Mucosa of gallbladder (tissue), 1 donor: ENCODE measurements around the gene SLC35F3. TPM values are rescaled to one million over a fixed set of nuclear protein-coding genes. Genes with fewer than 3 reads are reported as not detected.
"Not testable (repeated sequence)": the region's sequence is repeated elsewhere in the genome, so short reads cannot be mapped to it uniquely, and the experiment has no call there.

Experiments used
- DNase-seq: peaks from one replicate; pipeline ENCODE4 v3.0.0-alpha.2; 2020; ENCODE audit warnings: low spot score
- total RNA-seq: library from RNA; stranded (reverse); gene quantifications from one replicate; pipeline ENCODE4 v1.2.1, GENCODE V29; 2021
- donor health status: DM: no; HTN: no; CAD: no.

Gene SLC35F3
- total RNA-seq, 1 donor from 2014 or later = 0.12 TPM

DNA sequence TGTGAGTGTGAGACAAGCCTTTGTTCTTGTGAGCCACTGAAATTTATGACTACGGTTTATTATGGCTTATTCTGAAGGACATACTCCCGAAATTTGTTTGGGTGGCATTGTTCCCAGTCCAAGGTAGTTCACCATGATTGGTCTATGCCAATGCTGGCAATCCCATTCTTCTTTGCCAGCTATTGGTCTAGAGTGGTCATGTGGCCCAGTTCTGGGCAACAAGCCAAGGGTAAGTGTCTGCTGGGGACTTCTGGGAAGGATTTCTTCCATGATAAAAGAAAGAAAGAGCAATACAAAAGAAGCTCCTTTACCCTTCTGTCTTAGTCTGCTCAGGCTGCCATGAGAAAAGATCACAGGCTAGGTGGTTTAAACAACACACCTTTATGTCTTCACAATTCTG is 201.6 kb downstream of the SLC35F3 start:
- DNase-seq = no peak

DNA sequence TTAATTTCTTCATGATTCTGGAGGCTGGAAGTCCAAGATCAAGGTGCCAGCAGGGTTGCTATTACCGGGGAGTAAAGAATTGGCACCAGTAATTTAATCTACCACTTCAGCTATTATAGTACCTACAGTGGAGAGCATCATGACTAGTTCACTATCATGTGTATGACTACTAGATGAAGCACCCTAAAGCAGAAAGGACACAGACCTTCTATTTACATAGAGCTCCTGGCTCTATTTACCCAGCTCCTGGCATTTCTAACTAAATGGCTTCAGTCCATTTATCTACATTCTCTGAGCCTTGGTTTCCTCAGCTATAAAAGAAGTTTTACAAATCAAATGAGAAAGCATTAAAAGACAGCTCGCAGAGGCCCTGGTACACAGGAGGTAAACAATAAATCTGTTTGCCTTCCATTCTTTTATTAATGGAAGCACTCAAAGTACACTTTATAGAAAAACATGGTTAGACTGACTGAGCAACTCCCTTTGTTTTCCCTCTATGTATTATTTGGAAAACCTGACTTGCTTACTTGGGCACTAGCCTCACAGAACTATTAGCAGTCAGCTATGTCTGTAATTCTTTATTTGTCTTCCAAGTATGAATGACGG is 203.0 kb downstream of the SLC35F3 start:
- DNase-seq = no peak

DNA sequence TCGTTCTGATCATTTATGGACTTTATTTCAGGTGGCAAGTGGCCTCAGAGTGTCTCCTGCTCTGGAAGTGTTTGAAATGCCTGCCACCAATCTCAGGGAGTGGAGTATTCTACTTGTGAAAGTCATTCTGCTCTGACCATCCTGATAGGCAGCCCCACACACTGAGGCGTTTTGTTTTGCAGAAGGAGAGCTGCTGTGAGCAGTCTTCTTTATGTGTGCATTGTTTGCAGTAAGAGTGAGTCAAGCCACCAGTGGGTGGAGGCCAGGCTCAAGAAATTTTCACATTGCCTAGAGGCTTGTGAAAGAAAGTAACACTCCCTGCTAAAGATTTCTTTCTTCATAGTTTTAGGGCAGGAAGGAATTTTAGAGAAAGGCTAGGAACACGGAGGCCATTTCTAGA is 204.4 kb downstream of the SLC35F3 start:
- DNase-seq = no peak

DNA sequence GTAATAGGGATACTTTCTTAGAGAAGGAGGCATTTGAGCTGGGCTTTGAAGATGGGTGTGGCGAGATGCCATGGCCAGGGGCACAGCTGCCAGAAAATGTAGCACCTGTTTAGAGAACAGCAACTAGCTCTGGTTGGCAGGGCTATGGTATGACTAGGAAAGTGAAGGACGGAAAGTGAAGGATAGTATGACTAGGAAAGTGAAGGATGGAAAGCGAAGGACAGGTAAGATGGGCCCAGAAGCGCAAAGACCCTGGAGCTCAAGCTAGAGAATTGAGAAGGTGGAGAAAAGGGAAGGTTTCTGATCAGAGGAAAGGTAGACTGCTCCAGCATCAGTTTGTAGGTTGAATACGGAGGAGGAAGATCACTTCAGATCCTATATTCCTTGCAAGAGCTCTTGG is 205.4 kb downstream of the SLC35F3 start:
- no peak for DNase-seq

DNA sequence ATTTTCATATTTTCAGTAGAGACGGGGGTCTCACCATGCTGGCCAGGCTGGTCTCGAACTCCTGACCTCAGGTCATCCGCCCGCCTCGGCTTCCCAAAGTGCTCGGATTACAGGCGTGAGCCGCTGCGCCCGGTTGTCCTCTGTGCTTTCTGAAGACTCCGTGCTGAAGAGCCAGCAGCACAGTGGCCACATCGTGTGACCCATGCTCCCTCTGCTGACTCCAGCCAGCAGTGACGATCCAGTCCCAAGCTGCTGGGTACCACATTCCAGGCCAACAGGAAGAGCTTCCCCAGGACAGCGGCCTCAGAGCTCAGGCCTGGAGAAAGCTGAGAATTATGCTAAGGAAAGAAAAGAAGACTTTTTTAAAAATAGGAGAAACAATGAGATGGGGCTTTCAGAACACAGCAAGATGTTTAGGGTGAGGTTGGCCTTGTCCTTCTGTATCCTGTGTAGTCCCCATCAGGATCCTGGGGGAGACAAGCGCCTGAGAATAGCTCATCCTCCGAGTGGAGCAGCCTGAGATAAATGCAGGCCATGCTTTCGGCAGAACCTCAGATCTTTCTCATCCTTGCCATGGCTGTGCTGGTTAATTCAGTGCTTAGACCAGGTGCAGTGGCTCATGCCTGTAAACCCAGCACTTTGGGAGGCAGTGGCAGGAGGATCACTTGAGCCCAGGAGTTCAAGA is 207.1 kb downstream of the SLC35F3 start:
- peak; percentile 18 for DNase-seq

DNA sequence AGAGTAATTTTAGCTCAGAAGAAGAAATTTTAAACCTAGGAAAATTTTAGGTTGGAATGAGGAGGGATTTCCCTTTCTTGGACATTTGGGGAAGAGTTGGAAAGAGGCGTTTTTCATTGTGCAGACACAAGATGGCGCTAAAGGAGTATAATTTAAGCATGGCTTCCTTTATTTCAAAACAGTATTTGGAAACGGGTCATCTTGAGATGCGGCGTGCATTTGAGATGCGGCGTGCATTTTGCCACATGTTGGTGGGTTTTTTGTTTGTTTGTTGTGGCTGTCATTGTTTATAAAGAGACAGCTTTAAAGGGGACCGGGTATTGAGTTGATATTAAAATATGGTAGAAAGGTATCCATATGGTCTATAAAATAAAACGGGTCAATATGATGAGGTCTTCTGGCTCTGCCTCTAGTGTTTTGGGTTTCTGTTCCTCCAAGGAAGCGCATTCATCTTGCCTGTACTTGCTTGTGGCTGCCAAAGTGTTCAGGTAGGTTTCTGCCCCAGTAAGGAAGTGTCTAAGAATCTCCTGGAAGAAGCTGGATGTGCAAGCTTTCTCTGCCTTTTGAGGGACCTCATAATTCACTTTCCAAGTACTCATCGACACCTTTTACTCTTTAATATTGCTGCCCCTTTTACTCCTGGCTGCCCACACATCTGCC is 210.3 kb downstream of the SLC35F3 start:
- DNase-seq = peak; percentile 26

DNA sequence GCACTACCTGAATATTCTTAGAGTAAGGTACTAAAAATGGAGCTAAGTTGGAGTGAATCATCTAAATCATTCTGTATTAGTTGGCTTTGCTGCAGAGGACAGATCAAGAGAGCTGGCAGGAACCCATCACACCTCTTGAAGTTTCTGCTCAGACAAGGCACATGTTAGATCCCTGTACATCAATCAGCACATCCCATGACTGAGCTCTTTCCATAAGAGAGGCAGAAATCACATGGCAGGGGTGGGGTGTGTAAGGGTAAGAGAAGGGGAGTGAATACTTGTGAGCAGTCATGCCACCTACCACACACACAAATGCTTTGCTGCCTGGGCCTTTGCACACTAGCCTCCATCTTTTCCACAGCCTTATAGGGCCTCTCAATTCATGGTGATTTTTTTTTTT is 214.4 kb downstream of the SLC35F3 start:
- no peak for DNase-seq

DNA sequence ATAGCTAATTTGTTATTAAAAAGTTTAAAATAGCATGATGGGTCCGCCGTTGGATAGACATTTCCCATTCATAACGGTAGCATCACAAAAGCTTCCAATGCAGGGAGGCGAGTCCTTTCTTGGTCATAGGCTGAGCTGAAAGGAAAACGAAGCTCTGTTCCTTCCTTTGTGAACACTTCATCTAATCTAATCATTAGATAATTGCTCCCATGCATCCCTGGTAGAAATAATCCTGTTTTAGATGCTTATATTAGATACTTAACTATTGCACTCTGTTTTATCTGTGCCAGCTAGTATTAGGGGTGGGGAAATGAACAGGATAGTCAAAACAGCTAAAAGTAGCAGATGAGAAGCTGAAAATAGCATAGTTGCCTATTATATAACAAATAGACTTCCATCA is 215.0 kb downstream of the SLC35F3 start:
- DNase-seq = no peak

DNA sequence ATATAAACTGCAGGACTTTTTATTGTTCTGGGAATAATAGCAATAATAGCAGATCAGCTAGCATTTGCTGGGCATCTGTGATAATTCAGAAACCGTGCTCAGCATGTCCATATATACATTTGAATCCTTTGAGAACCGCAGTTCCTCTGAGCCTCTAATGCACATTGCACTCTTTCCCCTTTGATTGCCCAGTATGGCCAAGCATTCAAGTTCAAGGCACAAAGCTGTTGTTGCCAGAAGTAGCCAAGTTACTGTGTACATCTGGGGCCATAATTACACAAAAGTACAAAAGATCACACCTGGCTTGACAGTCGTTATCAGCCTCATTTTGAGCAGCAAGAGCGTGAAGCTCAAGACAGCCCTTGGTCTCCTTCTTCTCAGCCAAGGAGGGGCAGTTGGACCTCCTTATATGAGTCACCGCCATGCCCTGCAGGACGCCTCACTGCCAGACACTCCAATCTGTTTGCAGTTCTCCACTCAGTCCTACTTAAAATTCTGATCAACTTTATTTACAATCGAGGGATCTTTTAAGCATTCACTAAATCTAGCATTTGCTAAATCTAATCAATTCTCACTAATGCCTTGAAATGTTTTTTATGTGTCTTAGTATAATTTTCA is 216.0 kb downstream of the SLC35F3 start:
- DNase-seq = no peak

DNA sequence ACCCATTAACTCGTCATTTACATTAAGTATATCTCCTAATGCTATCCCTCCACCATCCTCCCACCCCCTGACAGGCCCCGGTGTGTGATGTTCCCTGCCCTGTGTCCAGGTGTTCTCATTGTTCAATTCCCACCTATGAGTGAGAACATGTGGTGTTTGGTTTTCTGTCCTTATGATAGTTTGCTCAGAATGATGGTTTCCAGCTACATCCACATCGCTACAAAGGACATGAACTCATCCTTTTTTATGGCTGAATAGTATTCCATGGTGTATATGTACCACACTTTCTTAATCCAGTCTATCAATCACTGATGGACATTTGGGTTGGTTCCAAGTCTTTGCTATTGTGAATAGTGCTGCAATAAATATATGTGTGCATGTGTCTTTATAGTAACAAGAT is 217.2 kb downstream of the SLC35F3 start:
- DNase-seq = not testable (repeated sequence)

DNA sequence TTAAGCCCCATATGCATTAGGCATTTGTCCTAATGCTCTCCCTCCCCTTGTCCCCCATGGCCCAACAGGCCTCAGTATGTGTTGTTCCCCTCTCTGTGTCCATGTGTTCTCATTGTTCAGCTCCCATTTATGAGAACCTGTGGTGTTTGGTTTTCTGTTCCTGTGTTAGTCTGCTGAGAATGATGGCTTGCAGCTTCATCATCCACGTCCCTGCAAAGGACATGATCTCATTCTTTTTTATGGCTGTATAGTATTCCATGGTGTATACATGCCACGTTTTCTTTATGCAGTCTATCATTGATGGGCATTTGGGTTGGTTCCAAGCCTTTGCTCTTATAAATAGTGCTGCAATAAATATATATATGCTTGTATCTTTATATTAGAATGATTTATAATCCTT is 218.1 kb downstream of the SLC35F3 start:
- not testable (repeated sequence) for DNase-seq

DNA sequence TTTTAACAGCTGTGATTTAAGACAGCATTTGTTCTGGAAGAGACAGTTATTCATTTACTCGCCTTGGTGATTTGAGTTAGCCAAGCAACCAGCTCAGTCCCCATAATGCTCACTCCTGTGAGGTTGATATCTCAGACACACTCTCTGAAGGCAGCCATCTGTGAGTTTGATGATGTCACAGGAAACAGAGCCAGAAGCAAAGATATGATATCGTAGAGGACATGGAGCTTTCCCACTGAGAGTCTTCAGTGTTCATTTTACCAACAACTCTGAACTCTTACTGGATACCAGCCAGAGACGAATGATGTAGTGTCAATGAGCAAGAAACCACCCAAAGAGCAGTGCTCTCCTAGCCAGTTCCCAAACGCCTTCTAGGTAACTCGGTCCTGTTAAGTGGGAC is 219.4 kb downstream of the SLC35F3 start:
- DNase-seq = no peak

DNA sequence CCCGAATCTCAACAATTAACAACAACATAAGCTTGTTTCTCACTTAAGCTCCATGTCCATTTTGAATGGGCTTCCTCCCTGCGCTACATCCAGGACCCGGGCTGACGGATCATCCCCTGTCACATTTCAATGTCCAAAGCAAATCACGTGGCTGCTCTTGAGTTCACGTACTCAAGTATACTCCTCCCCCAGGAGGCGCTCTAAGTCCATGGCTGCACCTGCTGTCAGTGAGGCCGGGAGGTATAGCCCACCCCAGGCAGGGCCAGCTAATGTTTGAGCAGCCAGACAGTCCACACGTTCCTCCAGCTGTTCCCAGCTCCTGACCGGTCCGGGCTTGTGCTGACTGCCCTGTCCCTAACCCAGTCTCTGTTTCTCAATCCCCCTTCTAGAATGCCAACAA is 220.8 kb downstream of the SLC35F3 start:
- no peak for DNase-seq

DNA sequence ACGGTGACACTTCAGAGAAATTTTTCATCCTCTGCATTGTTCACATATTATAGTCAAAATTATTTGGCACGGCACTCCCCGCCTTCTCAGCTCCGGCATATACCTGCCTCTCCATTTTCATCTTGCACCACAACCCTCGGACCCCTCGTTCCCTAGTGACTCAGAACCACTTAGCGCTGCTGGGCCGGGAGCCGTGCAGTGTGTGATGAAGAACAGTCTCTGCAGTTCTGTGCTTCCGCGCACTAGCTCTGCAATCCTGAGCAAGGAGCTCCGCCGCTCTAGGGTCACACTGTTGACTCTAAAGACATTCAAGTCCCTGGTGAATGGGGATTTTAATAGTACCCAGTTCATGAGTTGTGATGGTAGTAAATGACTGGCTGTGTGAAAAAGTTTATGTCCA is 221.2 kb downstream of the SLC35F3 start:
- no peak for DNase-seq

DNA sequence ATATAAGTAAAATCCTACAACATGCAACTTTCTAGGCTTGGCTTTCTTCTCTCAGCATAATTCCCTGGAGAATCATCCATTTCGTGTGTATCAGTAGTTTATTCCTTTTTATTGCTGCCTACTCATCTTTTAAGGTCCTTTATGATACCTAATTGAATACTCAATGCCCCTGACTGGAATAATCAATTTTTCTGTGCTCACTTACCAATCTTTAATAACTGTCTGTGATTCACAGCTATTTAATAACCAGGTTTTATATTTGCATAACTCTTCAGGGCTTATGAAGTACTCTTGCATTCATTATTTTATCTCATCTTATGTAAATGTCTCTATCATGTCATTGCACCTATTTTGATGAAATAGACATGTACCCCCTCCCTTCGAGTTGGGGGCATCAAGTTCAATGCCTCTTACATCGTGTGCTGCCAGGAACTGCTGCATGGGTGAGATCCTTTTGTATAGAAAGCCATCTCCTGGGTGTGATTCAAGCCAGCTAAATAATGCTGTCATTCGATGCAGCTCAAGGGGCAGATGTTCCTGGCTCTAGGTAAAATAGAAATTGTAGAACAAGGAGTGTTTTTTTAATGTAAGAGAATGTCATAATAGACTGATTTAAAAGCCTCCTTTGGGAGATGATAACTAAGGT is 222.7 kb downstream of the SLC35F3 start:
- no peak for DNase-seq

DNA sequence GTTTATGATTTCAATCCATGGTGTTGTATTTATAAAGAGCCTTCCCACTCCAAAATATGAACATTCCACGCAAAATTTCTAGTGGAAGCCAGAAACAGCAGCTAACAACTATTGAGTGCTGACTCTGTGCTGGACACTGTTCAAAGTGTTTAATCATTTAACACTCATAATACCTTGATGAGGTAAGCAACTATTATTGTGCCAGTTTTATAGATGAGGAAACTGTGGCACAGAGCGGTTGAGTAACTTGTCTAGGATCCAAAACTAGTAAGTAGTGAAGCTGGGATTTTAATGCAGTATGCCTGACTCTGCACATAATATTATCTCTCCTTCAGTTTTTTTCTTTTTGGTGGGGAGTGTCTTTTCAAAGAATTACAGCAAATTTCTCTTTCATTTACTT is 228.3 kb downstream of the SLC35F3 start:
- DNase-seq = no peak

DNA sequence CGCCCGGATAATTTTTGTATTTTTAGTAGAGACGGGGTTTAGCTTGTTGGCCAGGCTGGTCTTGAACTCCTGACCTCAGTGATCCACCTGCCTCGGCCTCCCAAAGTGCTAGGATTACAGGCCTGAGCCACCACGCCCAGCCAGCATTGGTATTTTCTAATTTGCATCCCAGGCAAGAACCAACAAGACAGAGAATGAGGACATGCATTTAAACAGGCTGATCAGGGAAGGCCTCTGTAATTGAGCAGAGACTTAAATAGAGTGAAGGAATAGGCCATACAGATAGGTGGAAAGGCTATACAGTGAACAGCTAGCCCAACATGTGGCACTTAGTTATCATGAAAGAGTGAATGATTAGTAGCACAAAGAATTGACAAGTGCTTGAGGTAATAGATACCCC is 230.4 kb downstream of the SLC35F3 start:
- DNase-seq = no peak

DNA sequence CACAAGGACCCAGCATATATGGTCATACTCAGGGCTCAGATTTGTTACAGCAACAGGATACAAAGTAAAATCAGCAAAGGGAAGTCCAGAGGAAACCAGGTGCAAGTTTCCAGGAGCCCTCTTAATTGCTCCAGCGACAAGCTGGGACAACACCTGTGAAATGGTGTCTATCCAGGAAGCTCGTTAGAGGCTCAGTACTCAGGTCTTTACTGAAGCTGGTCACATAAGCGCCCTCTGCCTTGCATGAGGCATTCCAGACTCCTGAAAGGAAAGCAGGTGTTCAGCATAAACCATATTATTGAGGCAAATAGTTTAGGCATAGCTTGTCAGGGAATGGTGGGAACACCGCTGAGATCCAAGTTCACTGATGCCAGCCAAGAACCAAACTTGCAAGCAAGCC is 231.0 kb downstream of the SLC35F3 start:
- no peak for DNase-seq

DNA sequence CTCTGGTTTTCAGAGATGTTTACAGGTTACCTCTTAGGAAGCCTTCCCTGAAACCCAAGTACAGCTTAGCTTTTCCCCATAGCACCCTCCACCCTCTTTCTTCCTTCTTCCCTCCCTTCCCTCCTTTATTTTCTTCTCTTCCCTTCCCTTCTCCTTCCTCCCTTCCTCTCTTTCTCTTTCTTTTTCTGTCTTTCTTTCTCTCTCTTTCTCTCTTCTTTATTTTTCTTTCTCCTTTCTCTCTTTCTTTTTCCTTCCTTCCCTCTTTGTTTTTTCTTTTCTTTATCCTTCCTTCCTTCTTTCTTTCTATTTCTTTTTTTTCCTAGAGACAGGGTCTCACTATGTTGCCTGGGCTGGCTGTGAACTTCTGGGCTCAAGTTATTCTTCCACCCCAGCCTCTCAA is 231.6 kb downstream of the SLC35F3 start:
- no peak for DNase-seq

DNA sequence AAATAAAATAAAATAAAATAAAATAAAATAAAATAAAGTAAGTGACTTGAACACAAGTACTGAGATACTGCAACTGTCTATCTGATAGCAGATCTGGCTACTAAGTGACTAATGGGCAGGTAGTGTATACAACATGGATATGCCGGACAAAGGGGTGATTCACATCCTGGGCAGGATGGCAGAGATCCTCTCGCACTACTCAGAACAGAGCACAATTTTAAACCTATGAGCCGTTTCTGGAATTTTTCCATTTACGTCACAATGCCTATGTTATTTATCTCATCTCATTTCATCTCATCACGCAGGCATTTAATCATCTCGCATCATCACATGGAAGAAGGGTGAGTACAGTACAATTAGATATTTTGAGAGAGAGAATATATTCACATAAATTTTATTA is 235.5 kb downstream of the SLC35F3 start:
- DNase-seq = no peak

DNA sequence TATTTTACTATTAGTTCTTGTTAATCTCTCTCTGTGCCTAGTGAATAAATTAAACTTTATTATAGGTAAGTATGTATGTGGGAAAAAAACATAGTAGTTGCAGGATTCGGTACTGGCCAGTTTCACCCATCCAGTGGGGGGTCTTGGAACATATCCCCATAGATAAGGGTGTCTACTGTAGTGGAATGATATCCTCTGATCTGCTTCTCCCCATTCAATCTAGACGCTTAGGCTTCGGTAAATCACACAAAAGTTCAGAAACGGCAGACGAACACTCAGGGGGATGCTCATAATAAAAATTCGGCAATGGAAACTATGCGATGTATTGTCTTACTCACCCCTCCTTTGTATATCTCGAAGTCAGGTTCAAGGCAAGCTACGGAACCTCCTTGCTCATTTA is 235.9 kb downstream of the SLC35F3 start:
- DNase-seq = no peak

DNA sequence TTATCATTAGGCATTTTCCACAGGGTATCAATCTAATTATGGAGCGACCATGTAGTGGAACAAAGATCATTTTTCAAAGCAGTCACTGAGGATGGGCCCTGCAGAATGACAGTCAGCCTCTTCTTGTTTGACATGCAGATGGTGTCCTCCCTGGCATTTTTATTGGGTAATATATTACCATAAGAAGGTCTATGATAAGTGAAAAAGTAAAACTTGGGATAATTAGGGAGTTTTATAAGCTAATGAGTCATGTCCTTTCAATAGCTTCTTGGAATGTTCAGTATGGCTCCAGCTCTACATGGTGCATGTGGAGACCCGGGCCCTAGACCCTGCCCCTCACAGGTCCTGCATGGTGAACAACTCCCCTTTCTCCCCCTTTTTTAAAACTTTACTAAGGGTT is 236.5 kb downstream of the SLC35F3 start:
- DNase-seq = no peak
